ENCODE results near the gene PIGZ. TPM values are rescaled to one million over a fixed set of nuclear protein-coding genes. Genes with fewer than 3 reads are reported as not detected.

PIGZ gene
- total and polyA plus RNA-seq, 9 of the 15 experiments (the other 6 are each of a cell fraction or from before 2014, with no cell fraction given), result 0.15 to 1.8 (median 0.76) TPM

GRCh38 chr3:196938124-196938523, 30.5 kb downstream of the PIGZ start:
- H3K36me3 ChIP-seq (ENCODE audit: control insufficient read depth, insufficient read depth, low read length), result peaks cover 76% of the 10 kb centered on the region
- H3K4me2 ChIP-seq (ENCODE audit: insufficient read depth, low read length), result no peak overlapping the region
- H3K79me2 ChIP-seq (ENCODE audit: control insufficient read depth, insufficient read depth, low read length), result peaks cover 57% of the 10 kb centered on the region
- H4K20me1 ChIP-seq (replicated peaks; ENCODE audit: control insufficient read depth, insufficient read depth, low read length), result no peaks in the 10 kb centered on the region
- no peaks in the 10 kb centered on the region for H3K27me3 ChIP-seq (ENCODE audit: control insufficient read depth in 2 of 2, insufficient read depth in 2 of 2, low read length in 2 of 2)
- intact Hi-C loops (cut with micrococcal nuclease) (no loop called here), in situ Hi-C loops (cut with MboI) (no loop called here)
- no TSS peak for BruUV-seq (replicated peaks)
- H3K4me1 ChIP-seq (replicated peaks in 1 of 2; ENCODE audit: control insufficient read depth in 2 of 2, insufficient read depth in 2 of 2, low read length in 2 of 2), result peaks cover 5 to 9% of the 10 kb centered on the region in 2 experiments; a peak in 4 of 5 replicates
- no peak overlapping the region for H3K9ac ChIP-seq (ENCODE audit: insufficient read depth in 1 of 2, low read depth in 2 of 2, low read length in 2 of 2)
- H3K9me1 ChIP-seq (ENCODE audit: control insufficient read depth, insufficient read depth, low read length), result no peaks in the 10 kb centered on the region
- DNase-seq (ENCODE audit: extremely low read depth in 1 of 4, low spot score in 3 of 4) (no peak), ATAC-seq (no peak), FAIRE-seq (no peak)
- no peak overlapping the region for H3K27ac ChIP-seq (ENCODE audit: extremely low read depth, low read depth, low read length)
- ChIA-PET CTCF (ENCODE audit: low intra/inter-chr PET ratio) (interaction anchor here (0.5 kb wide), 1 partner anchor 531 kb away, joined by 3 read pairs; no protein-coding TSS in a partner anchor), POLR2A (no interaction called here)
- H3K9me3 ChIP-seq (replicated peaks; ENCODE audit: control insufficient read depth, insufficient read depth, low read depth, low read length), result no peaks in the 10 kb centered on the region
- WGBS (ENCODE audit: insufficient coverage, low coverage, missing lambda C conversion rate), result 86% methylated on average over 2 of the region's 2 CpGs
- no peak overlapping the region for H3K4me3 ChIP-seq
- H2AFZ ChIP-seq (ENCODE audit: low read depth, low read length), result no peak overlapping the region
- peak; percentile 38; the same call in 1 of the 2 replicates for TF ChIP-seq C11orf30 (IDR thresholded peaks at IDR 0.05; ENCODE audit: low read depth)
- TF ChIP-seq RBFOX2 (IDR thresholded peaks at IDR 0.05; ENCODE audit: low read depth, low read length), result 0 out of 2 replicates have a peak, but pooled peaks have one; percentile 1
- TF ChIP-seq POLR2AphosphoS5 (IDR thresholded peaks at IDR 0.05; ENCODE audit: control insufficient read depth, insufficient read depth, low read depth, low read length), result 0 out of 2 replicates have a peak, but pooled peaks have one; percentile 13
- peak; percentile 61 for TF ChIP-seq NFE2 (IDR thresholded peaks at IDR 0.05; ENCODE audit: low read depth)
- no peak for TF ChIP-seq ZNF324 (CRISPR knock-in tag; IDR thresholded peaks at IDR 0.05)
- TF ChIP-seq POLR2H (tag; IDR thresholded peaks at IDR 0.05; ENCODE audit: low read depth), result 0 out of 2 replicates have a peak, but pooled peaks have one; percentile 12
- no peak for TF ChIP-seq ZNF589 (CRISPR knock-in tag; IDR thresholded peaks at IDR 0.05; ENCODE audit: low read depth)
- no peak for TF ChIP-seq PREB (CRISPR knock-in tag; IDR thresholded peaks at IDR 0.05)
